ENCODE results near the gene RGS7BP.

DNA sequence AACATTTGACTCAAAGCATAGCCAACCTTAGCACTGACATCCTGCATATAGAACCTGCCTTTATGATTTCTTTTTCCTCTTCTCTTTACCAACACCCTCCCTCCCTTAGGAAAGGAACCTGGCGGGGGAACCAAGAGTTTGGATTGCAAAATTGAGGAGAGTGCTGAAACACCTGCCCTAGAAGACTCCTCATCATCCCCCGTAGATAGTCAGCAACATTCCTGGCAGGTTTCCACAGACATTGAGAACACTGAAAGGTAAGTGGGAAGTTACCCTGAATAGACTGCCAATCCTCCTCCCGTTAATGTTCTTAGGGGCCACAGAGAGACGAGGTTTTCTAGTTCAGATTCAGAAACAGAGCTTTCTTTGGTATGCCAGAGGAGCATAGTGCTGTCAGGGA is 88.8 kb downstream of the RGS7BP start:
- TF ChIP-seq, protein P1, sequence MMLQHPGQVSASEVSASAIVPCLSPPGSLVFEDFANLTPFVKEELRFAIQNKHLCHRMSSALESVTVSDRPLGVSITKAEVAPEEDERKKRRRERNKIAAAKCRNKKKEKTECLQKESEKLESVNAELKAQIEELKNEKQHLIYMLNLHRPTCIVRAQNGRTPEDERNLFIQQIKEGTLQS (CRISPR knock-in tag; IDR thresholded peaks at IDR 0.05) = no peak
- TF ChIP-seq, protein P2, sequence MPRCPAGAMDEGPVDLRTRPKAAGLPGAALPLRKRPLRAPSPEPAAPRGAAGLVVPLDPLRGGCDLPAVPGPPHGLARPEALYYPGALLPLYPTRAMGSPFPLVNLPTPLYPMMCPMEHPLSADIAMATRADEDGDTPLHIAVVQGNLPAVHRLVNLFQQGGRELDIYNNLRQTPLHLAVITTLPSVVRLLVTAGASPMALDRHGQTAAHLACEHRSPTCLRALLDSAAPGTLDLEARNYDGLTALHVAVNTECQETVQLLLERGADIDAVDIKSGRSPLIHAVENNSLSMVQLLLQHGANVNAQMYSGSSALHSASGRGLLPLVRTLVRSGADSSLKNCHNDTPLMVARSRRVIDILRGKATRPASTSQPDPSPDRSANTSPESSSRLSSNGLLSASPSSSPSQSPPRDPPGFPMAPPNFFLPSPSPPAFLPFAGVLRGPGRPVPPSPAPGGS (CRISPR knock-in tag; IDR thresholded peaks at IDR 0.05) = no peak
- TF ChIP-seq JUN (CRISPR knock-in tag; IDR thresholded peaks at IDR 0.05) = no peak
- TF ChIP-seq, protein P3, sequence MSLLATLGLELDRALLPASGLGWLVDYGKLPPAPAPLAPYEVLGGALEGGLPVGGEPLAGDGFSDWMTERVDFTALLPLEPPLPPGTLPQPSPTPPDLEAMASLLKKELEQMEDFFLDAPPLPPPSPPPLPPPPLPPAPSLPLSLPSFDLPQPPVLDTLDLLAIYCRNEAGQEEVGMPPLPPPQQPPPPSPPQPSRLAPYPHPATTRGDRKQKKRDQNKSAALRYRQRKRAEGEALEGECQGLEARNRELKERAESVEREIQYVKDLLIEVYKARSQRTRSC (CRISPR knock-in tag; IDR thresholded peaks at IDR 0.05; ENCODE audit: low read depth) = no peak
- TF ChIP-seq, protein P4, sequence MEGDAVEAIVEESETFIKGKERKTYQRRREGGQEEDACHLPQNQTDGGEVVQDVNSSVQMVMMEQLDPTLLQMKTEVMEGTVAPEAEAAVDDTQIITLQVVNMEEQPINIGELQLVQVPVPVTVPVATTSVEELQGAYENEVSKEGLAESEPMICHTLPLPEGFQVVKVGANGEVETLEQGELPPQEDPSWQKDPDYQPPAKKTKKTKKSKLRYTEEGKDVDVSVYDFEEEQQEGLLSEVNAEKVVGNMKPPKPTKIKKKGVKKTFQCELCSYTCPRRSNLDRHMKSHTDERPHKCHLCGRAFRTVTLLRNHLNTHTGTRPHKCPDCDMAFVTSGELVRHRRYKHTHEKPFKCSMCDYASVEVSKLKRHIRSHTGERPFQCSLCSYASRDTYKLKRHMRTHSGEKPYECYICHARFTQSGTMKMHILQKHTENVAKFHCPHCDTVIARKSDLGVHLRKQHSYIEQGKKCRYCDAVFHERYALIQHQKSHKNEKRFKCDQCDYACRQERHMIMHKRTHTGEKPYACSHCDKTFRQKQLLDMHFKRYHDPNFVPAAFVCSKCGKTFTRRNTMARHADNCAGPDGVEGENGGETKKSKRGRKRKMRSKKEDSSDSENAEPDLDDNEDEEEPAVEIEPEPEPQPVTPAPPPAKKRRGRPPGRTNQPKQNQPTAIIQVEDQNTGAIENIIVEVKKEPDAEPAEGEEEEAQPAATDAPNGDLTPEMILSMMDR (CRISPR knock-in tag; IDR thresholded peaks at IDR 0.05) = no peak
- TF ChIP-seq, protein P5, sequence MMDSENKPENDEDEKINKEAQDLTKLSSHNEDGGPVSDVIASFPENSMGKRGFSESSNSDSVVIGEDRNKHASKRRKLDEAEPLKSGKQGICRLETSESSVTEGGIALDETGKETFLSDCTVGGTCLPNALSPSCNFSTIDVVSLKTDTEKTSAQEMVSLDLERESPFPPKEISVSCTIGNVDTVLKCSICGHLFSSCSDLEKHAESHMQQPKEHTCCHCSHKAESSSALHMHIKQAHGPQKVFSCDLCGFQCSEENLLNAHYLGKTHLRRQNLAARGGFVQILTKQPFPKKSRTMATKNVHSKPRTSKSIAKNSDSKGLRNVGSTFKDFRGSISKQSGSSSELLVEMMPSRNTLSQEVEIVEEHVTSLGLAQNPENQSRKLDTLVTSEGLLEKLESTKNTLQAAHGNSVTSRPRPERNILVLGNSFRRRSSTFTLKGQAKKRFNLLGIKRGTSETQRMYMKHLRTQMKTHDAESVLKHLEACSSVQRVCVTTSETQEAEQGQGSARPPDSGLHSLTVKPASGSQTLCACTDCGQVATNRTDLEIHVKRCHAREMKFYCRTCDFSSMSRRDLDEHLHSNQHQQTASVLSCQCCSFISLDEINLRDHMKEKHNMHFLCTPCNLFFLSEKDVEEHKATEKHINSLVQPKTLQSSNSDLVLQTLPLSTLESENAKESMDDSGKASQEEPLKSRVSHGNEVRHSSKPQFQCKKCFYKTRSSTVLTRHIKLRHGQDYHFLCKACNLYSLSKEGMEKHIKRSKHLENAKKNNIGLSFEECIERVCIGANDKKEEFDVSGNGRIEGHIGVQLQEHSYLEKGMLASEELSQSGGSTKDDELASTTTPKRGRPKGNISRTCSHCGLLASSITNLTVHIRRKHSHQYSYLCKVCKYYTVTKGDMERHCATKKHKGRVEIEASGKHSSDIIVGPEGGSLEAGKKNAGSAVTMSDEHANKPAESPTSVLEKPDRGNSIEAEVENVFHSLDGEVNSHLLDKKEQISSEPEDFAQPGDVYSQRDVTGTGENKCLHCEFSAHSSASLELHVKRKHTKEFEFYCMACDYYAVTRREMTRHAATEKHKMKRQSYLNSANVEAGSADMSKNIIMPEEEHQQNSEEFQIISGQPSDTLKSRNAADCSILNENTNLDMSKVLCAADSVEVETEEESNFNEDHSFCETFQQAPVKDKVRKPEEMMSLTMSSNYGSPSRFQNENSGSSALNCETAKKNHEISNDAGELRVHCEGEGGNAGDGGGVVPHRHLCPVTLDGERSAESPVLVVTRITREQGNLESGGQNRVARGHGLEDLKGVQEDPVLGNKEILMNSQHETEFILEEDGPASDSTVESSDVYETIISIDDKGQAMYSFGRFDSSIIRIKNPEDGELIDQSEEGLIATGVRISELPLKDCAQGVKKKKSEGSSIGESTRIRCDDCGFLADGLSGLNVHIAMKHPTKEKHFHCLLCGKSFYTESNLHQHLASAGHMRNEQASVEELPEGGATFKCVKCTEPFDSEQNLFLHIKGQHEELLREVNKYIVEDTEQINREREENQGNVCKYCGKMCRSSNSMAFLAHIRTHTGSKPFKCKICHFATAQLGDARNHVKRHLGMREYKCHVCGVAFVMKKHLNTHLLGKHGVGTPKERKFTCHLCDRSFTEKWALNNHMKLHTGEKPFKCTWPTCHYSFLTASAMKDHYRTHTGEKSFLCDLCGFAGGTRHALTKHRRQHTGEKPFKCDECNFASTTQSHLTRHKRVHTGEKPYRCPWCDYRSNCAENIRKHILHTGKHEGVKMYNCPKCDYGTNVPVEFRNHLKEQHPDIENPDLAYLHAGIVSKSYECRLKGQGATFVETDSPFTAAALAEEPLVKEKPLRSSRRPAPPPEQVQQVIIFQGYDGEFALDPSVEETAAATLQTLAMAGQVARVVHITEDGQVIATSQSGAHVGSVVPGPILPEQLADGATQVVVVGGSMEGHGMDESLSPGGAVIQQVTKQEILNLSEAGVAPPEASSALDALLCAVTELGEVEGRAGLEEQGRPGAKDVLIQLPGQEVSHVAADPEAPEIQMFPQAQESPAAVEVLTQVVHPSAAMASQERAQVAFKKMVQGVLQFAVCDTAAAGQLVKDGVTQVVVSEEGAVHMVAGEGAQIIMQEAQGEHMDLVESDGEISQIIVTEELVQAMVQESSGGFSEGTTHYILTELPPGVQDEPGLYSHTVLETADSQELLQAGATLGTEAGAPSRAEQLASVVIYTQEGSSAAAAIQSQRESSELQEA (CRISPR knock-in tag; IDR thresholded peaks at IDR 0.05; ENCODE audit: not compliant biosample characterization) = no peak
- no peak for TF ChIP-seq BRD4 (CRISPR knock-in tag; IDR thresholded peaks at IDR 0.05)
- TF ChIP-seq ZNF775 (CRISPR knock-in tag; IDR thresholded peaks at IDR 0.05; ENCODE audit: borderline replicate concordance) = no peak
- no peak for TF ChIP-seq PHF20 (CRISPR knock-in tag; IDR thresholded peaks at IDR 0.05)
- TF ChIP-seq EZH2 (conservative IDR thresholded peaks at IDR 0.05; ENCODE audit: low read depth, low read length) = no peak
- TF ChIP-seq SNAPC2 (CRISPR knock-in tag; IDR thresholded peaks at IDR 0.05) = no peak
- no peak for TF ChIP-seq ZNF616 (CRISPR knock-in tag; IDR thresholded peaks at IDR 0.05; ENCODE audit: low read depth)
- no peak for TF ChIP-seq ADNP (CRISPR knock-in tag; IDR thresholded peaks at IDR 0.05)
- no peak for TF ChIP-seq MAZ (IDR thresholded peaks at IDR 0.05; ENCODE audit: borderline replicate concordance, low read depth, low read length)
- TF ChIP-seq MAZ (CRISPR knock-in tag; IDR thresholded peaks at IDR 0.05; ENCODE audit: low read depth) = no peak
